GM19463 (cell line): Measurements from ENCODE around the gene MACF1.
A peak's percentile ranks its signal among the peaks of the same experiment; 100 is the strongest.

Source experiments
- ATAC-seq: cut with Tn5 transposase; IDR thresholded peaks from one replicate; pipeline ENCODE4 v1.9.1; 2021; ENCODE audit warnings: mild to moderate bottlenecking, moderate library complexity; ENCODE audit not compliant: unreplicated experiment

Gene MACF1

GRCh38 chr1:39174390-39175081 lies 30.0 kb upstream of the MACF1 start:
- ATAC-seq = no peak

GRCh38 chr1:39177706-39178105 lies 26.8 kb upstream of the MACF1 start:
- ATAC-seq = no peak

GRCh38 chr1:39178541-39179431 lies 25.7 kb upstream of the MACF1 start:
- ATAC-seq = no peak

DNA sequence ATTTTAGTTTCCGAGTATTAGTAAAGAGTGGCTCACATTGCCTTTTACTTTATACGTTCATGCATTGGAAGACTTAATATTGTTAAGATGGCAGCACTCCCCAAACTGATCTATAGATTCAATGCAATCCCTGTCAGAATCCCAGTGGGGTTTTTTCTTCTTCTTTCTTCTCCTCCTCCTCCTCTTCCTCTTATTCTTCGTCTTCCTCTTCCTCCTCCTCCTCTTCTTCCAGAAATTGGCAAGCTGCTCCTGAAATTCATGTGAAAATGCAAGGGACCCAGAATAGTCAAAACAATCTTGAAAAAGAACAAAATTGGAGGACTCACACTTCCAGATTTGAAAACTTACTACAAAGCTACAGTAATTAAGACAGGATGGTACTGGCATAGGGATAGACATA lies 23.2 kb upstream of the MACF1 start:
- no peak for ATAC-seq

DNA sequence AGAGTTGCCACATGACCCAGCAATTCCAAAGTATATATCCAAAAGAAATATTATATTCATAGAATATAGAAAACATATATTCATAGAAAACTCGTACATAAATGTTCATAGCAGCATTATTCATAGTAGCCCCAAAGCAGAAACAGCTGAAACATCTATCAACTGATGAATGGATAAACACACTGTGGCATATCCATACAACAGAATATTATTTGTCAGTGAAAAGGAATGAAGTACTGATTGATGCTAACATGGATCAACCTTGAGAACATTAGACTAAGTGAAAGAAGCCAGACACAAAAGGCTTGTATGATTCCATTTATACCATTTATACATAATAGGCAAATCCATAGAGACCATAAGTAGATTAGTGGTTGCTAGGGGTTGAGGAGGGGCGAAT lies 21.7 kb upstream of the MACF1 start:
- no peak for ATAC-seq

DNA sequence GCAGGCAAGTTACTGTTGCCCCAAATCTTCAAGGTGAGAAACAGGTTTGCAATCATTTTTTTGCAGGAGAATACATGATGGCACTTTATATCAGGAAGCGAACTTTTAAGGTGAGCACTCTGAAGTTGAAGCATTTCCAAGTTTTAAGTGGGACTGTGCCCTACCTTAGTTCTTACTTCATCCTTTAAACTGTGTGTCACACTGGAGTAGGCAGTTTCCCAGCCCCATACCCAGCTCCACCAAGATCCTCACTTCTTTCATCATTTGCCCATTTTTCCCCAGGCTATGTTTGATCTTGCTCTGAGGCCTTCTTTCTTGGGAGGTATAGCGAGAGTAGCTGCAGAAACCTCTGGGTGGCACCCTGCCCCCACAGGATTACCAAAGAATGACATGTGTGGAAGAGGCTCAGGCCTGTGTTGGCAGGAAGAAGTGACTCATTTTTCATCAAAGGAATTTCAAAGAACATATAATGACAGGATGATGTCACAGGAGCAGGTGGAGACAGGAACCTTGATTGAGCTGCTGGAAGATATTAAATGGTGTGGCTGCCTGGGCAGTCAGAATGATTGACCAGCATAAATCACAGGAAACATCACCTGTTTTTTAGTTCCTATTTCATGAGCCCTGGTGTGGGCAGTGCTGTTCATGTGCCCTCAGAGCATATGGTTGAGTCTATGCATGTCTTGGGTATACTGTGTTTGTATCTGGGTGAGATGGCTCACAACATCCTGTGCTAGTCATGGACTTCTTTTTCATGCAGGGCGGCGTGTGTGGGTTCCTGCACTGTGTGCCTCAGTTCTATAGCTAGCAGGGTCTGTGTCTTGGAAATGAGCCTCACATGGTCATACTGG lies 20.8 kb upstream of the MACF1 start:
- ATAC-seq = peak; percentile 69

GRCh38 chr1:39184354-39184818 lies 20.1 kb upstream of the MACF1 start:
- no peak for ATAC-seq

- no peak for ATAC-seq
Measured at GRCh38 chr1:39187275-39188046, 17.0 kb upstream of the MACF1 start.

DNA sequence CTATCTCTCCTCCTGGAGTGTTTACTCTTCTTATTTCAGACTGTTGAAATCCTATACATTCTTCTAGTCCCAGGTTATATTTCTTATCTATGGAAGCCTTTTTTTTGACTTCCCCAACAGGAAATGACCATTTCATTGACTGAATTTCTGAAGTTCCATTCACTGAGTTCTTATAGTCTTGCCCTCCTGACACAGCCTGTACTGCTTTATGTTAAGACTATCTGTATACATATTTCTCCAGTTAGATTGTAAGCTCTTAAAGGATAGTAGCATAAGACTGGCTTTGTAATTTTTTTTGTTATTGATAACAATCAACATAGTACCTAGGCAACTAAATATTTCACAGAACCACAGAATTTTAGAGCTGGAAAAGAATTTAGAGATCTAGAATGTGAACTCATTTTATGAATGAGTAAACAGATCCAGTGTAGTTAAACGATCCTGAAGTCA lies 14.9 kb upstream of the MACF1 start:
- ATAC-seq = no peak

DNA sequence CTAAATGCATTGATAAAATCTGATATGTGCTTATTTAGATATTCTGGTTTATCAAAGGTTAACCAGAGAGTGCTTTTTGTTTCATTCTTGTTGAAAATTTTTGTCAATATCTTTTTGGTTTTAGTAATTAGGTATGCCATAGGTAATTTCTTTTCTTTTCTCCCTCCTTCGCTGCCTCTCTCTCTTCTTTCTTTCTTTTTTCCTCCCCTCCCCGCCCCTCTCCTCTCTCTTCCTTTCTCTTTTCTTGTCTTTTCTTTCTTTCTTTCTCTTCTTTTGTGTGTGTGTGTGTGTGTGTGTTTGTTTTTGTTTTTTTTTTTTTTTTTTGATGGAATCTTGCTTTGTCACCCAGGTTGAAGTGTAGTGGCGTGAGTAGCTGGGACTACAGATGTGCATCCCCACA lies 14.4 kb upstream of the MACF1 start:
- no peak for ATAC-seq

GRCh38 chr1:39194398-39195051 lies 10.0 kb upstream of the MACF1 start:
- no peak for ATAC-seq

DNA sequence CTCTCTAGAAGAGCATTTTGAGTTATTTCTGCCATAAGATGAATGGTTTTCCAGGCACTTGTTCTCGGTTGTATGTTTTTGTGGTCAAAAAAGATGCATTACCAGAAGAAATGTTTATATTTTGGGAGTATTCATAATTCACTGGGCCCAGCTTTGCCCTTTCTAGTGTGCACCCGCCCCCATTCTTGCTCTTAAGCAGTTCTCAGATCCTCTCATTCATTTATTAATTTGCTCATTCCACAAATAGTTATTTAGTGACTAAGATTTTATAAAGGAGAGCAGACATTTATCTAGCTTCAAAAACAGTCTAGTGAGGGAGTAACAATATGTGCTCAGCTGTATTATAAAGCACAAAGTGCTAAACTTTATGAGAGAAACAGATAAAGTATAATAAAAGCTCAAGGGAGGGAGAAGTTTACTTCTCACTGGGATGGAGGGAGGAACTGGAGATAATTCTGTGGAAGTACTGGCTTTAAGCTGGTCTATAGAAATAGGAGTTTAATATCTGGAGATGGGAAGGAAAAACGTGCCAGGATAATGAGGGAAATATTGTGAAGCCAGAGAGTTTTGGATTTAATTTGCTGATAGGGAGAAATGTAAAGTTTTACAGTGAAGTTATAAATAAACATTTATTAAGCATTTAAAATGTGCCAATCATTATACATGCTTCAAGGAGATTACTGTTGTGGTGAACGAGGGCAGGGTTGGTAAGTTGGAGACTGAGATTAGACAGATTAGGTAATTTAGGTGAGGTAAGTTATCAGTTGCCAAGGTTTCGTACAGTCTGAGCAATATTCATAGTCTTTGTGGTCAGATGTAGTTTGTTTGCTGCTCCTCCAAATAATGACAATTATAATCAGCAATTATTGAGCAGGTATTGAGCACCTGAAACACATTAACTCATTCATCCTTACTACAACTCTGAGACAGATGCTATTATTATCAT lies 9.1 kb upstream of the MACF1 start:
- no peak for ATAC-seq

DNA sequence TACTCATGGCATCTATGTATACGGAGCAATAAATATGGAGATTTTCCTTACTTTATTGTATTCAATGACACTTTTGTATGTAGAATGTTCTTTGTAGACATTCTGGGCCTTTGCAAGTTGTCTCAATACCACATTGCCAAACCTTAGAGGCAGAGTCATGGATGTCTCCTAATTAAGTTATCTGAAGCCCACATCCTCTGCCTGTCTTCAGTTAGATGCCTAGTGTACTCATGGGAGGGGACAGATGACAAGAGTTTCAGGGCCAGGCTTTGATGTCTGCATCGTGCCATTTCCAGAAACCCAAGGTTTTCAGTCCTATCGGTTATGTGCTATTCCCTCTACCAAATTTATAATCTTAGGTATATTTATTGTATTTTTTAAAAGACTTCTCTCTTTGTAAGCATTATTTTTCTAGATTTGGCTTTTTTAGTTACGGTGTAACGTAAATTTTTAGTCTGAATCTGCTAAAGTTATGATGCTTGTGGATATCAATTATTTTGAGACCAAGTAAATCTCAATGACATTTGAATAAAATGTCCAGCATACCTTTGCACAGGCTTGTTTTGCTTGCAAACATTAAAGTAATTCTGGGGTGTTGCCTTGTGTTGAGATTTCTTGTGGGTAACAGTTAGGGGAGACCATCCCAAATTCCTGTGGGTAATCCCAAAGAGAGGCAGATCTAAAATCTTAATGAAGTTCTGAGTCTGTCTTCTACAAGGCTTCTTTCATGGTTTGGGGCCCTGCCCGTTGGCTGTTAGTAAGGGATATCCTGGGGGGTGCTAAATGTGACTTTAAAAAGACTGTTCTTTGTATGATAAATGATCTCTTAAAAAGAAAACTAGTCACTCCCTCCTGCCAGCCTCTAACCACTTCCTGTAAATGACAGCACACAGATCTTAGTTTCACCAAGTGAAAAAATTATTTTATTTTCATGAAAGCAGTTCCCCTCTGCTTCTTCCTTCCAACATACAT lies 8.0 kb upstream of the MACF1 start:
- ATAC-seq = no peak

GRCh38 chr1:39199593-39199992 lies 4.9 kb upstream of the MACF1 start:
- ATAC-seq = no peak

GRCh38 chr1:39205102-39205780 lies 746 bp downstream of the MACF1 start:
- no peak for ATAC-seq

DNA sequence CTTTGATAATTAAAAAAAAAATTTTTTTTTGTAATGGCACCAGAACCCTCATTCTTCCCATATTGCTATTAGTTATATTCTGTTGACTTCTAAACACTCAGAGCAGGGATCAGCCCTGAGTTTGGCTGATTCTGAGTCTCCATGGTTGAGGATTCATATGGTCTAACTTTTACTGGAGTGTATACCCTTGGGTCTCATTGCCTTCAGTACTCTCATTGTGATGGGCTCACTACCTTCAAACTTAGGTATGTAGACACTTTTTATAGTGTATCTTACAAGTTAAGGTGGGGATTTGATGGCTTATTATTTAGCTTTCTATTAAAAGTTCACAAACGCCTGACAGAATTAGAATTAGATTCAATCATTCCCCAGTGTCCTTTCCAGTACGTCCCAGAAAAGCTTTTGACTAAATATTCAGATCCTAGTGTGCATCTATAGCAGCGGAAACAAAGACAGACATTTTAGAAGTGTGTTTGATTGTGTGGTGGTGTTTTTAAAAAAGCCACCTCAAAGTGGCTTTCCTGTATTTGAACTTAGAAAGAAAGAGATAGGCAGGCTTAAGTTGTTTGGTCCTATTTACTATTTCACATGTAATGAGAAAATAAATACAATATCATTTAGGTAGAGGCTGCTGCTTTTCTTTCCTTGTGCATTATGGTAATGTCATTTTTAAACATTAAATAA lies 1.4 kb downstream of the MACF1 start:
- no peak for ATAC-seq
